ENCODE data around the gene LRRC14B. TPM values are rescaled to one million over a fixed set of nuclear protein-coding genes. Genes with fewer than 3 reads are reported as not detected.
A peak's percentile ranks its signal among the peaks of the same experiment; 100 is the strongest.

LRRC14B gene
- total RNA-seq, 6 experiments from 2014 or later, result not detected

GRCh38 chr5:172421-172820 lies 18.9 kb upstream of the LRRC14B start:
- Histone ChIP-seq H3K36me3 (no peaks in the 10 kb centered on the region), H3K9me3 (no peaks in the 10 kb centered on the region), H3K4me1 (no peaks in the 10 kb centered on the region), H3K4me3 (no peak overlapping the region), H3K27me3 (no peaks in the 10 kb centered on the region), H3K27ac (no peak overlapping the region)
- intact Hi-C loops (cut with DNase I), result no loop called here
- 64% methylated on average over 7 of the region's 13 CpGs for WGBS (ENCODE audit: insufficient coverage, low coverage, low lambda C conversion rate, missing lambda C conversion rate)
- ATAC-seq, result no peak
- TF ChIP-seq, protein P1, sequence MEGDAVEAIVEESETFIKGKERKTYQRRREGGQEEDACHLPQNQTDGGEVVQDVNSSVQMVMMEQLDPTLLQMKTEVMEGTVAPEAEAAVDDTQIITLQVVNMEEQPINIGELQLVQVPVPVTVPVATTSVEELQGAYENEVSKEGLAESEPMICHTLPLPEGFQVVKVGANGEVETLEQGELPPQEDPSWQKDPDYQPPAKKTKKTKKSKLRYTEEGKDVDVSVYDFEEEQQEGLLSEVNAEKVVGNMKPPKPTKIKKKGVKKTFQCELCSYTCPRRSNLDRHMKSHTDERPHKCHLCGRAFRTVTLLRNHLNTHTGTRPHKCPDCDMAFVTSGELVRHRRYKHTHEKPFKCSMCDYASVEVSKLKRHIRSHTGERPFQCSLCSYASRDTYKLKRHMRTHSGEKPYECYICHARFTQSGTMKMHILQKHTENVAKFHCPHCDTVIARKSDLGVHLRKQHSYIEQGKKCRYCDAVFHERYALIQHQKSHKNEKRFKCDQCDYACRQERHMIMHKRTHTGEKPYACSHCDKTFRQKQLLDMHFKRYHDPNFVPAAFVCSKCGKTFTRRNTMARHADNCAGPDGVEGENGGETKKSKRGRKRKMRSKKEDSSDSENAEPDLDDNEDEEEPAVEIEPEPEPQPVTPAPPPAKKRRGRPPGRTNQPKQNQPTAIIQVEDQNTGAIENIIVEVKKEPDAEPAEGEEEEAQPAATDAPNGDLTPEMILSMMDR (IDR thresholded peaks at IDR 0.05), result no peak
- no peak for TF ChIP-seq POLR2A (IDR thresholded peaks at IDR 0.05)
- DNase-seq, result peak in 1 of 3 donors; percentile 21

DNA sequence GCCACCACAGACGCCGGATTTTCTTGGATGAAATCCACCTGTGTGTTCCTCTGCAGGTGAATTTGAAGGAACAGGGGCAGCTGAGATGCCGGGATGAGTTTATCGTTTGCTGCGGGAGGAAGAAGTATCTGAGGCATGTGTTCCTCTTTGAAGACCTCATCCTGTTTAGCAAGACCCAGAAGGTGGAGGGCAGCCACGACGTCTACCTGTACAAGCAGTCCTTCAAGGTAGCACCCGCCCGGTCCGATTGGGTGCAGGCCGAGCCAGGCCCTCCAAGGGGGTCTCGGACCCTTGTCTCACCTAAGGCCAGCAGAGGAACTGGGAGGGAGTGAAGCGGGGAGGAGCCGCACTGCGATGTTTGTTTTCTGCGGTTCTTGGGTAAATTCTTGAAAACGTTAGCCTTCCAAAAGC lies 18.4 kb upstream of the LRRC14B start:
- DNase-seq (peak in 2 of 3 donors; percentile 33 to 42), ATAC-seq (no peak)
- Histone ChIP-seq H3K27me3 (no peaks in the 10 kb centered on the region), H3K4me3 (no peak overlapping the region), H3K4me1 (no peaks in the 10 kb centered on the region), H3K36me3 (no peaks in the 10 kb centered on the region), H3K27ac (no peak overlapping the region), H3K9me3 (no peaks in the 10 kb centered on the region)
- intact Hi-C loops (cut with DNase I), result no loop called here
- TF ChIP-seq POLR2A (IDR thresholded peaks at IDR 0.05), result no peak
- TF ChIP-seq, protein P1 (IDR thresholded peaks at IDR 0.05), result no peak
- WGBS (ENCODE audit: insufficient coverage, low coverage, low lambda C conversion rate, missing lambda C conversion rate), result 58% methylated on average over 16 of the region's 17 CpGs

DNA sequence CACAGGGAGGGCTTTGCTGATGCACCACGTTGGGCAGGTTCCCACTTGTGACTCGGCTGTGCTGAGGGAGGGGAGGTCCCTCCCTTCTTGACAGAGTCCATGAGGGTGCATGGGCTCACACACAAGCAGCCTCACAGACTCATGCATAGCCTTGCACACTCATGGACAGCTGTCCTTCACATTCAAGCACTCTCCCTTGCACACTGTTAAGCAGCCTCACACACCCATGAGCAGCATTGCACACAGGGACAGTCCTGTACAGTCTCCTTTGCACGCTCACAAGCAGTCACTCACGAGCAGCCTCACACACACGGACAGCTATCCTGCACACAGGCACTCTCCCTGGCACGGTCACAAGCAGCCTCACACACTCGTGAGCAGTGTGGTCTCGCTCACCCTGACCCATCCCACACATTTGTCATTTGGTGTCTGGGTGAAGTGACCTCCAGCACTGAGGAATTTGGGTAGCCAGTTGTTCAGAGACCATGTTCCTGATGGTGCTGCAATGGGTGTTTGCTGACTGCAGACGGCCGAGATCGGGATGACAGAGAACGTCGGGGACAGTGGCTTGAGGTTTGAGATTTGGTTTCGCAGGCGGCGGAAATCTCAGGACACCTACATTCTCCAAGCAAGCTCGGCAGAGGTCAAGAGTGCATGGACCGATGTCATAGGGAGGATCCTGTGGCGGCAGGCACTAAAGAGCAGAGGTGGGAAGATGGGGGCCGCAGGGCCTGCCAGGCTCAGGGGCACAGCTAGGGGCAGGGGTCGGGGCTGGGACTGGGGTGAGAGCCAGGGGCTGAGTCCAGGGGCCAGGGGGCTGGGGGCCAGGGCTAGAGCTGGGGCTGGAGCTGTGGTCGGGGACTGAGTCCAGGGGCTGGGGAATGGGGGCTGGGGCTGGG lies 17.7 kb upstream of the LRRC14B start:
- Histone ChIP-seq H3K4me1 (no peaks in the 10 kb centered on the region), H3K27ac (no peak overlapping the region), H3K36me3 (no peaks in the 10 kb centered on the region), H3K4me3 (no peak overlapping the region), H3K27me3 (no peaks in the 10 kb centered on the region), H3K9me3 (no peaks in the 10 kb centered on the region)
- WGBS (ENCODE audit: insufficient coverage, low coverage, low lambda C conversion rate, missing lambda C conversion rate), result 57% methylated on average over 13 of the region's 22 CpGs
- no peak for TF ChIP-seq POLR2A (IDR thresholded peaks at IDR 0.05)
- TF ChIP-seq, protein P1 (IDR thresholded peaks at IDR 0.05), result no peak
- DNase-seq, result peak in 2 of 3 donors; percentile 31 to 39
- intact Hi-C loops (cut with DNase I), result no loop called here
- no peak for ATAC-seq

DNA sequence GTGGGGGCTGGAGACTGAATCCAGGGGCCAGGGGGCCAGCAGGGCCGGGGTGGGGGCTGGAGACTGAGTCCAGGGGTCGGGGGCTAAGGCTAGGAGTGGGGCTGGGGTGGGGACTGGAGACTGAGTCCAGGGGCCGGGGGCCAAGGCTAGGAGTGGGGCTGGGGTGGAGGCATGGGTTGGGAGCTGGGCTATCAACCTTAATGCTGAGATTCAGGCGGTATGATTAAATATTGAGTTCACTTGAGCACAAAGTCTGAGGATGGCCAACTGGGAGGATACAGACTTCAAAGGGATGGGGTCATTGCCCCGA lies 17.0 kb upstream of the LRRC14B start:
- Histone ChIP-seq H3K4me3 (no peak overlapping the region), H3K27me3 (no peaks in the 10 kb centered on the region), H3K36me3 (no peaks in the 10 kb centered on the region), H3K4me1 (no peaks in the 10 kb centered on the region), H3K9me3 (no peaks in the 10 kb centered on the region), H3K27ac (no peak overlapping the region)
- no peak for TF ChIP-seq POLR2A (IDR thresholded peaks at IDR 0.05)
- TF ChIP-seq, protein P1 (IDR thresholded peaks at IDR 0.05), result no peak
- DNase-seq, result peak in 1 of 3 donors; percentile 36
- 48% methylated on average over 2 of the region's 5 CpGs for whole genome bisulfite sequencing (ENCODE audit: insufficient coverage, low coverage, low lambda C conversion rate, missing lambda C conversion rate)
- intact Hi-C loops (cut with DNase I), result no loop called here
- ATAC-seq, result no peak

All from right lobe of liver (tissue), 6 donors.